CD4-positive, alpha-beta T cell treated with Interleukin-2 at 100 ng/mL for 4 hours (primary cell): ENCODE results near the gene ECSCR.
A peak's percentile ranks its signal among the peaks of the same experiment; 100 is the strongest.
"Not testable (repeated sequence)": the region's sequence is repeated elsewhere in the genome, so short reads cannot be mapped to it uniquely, and the experiment has no call there.

ENCODE experiments used
- DNase-seq: peaks from one replicate; pipeline ENCODE4 v3.0.0-alpha.2; 2020; ENCODE audit warnings: low spot score

The ECSCR gene

DNA sequence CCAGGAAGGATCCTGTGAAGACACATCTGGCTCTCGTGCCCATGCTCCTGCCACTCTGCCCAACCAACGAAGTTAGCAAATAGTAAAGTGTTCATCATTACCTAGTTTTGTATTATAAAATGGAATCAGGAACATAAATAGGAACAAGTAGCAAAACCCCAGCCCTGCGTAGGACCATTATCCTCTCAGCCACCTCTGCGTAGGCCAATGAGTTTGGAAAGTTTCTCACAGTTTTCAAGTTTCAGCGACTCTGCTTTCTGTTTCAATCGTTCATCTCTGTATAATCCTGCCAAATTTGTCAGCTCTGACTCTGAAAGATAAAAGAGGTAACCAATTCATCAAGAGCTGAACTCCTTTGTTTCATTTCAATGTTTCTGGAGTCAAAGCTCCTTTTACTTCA, 48.6 kb downstream of the ECSCR start:
- no peak for DNase-seq

DNA sequence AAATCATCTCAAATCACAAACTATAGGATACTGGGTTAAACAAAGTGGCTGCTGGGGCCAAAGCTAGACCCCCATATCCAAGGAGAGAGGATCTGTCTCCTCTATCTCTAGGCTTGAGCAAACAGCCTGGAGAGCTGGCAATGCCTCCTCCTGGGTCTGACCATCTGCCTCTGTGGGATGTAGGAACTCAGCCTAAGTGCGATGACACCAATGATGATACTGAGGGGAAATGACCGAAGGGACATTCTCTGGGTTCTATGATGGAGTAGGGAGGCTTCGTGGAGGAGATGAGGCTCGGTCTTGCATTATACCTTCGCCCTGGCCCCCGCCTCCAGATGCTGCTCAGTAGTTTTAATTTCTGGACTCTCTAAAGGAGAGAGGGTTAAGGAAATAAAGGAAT, 49.4 kb downstream of the ECSCR start:
- no peak for DNase-seq

DNA sequence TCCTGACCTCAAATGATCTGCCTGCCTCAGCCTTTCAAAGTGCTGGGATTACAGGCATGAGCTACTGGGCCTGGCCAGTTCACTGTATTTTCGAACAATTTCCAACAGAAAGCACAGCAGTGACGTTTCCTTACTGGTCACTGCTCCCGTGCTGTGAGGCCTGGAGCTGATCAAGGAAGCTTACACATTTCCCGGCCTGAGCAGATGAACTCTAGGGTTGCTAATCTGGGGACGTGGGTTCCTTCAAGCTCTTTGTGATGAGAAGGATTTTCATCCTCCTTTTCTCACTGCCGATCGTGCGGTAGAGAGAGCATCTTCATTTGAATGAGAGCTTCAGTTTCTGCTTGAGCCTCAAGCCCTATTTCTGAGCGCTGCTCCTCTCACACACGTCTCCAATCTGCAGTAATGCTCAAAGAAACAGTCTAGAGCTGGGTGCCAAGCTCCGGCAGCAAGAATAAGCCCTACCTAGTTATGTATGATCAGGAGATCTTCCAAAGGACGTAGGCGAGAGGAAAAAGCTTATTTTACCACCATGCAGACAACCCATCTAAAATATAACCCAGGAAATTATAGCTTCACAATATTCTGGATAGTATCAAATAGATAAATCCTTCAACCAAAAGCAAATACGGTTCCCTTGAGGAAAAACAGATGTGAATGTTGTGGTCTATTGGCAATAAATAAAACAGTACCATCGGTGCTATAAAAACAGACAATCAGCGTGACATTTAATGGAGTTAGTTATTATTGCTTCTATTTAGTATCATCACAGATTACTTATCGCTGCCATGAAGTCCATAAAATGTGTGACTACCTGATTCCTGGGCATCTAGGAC, 51.3 kb downstream of the ECSCR start:
- no peak for DNase-seq

DNA sequence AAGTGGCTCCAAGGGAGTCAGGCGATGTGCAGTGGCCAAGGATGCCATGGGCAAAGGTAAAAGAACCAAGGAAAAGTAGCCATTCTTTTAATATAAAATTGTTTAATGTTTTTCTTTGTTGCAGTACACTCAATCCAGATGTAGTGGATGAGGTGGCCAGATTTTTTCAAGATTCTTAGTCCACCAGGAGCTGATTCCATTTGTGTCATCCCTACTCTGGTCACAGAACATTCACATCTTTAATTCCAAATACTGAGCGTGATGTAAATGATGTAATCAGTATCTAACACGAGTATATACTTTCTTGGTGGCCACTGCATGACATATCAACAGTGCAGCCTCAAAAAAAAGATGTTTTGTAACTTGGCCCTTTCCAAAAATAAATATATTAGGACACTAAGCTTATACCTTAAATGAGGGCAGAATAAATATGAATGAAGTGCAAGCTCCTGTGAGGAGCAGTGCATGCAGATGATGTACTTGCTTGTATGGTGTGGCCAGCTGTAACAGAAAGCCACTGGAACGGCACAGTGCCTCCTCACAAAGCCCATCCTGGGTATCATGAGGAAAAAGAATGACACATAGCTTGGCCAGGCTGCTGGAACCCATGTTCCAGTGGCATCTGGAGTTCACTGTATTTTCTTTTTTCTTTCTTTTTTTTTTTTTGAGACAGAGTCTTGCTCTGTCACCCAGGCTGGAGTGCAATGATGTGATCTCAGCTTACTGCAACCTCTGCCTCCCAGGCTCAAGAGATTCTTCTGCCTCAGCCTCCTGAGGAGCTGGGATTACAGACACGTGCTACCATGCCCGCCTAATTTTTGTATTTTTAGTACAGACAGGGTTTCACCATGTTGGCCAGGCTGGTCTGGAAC, 52.2 kb downstream of the ECSCR start:
- DNase-seq: no peak

DNA sequence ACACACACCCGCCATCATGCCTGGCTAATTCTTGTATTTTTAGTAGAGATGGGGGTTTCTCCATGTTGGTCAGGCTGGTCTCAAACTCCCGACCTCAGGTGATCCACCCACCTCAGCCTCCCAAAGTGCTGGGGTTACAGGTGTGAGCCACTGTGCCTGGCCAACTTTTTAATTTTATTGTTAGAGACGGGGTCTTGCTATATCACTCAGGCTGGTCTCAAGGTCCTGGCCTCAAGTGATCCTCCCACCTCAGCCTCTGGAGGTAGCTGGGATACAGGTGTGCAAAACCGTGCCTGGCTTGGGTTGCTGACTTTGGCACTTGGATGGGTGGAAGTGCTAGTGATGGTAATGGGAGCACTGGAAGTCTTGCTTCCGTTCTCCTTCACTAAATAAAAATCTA, 53.4 kb downstream of the ECSCR start:
- DNase-seq: not testable (repeated sequence)

DNA sequence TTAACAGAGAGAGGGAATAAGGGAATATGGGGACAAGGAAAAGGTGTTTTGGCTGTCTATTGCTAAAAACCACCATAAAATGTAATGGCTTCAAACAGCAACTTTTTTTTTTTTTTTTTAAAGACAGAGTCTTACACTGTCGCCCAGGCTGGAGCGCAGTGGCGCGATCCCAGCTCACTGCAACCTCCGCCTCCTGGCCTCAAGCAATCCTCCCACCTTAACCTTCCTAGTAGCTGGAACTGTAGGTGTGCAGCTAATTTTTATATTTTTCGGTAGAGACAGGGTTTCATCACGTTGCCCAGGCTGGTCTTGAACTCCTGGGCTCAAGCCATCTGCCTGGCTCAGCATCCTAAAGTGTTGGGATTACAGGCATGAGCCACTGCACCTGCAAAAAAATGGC, 54.4 kb downstream of the ECSCR start:
- DNase-seq: no peak

DNA sequence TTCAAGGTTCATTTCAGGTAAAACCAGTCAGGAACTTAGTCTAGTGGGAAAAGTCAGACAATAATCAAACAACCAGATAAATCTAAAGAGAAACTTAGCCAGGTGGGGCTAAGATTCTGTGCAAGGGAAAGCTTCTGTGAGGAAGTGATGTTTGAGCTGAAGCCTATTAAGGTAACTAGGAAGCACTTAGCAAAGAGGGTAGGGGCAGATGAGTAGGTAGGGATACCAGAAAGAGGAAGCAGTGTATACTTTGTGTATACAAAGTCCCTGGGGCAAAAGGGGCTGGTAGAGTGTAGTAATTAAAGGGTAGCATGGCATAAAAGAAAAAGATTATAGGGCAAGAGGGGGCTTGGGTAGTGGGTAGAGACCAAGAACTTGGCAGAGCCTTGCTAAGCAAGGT, 55.0 kb downstream of the ECSCR start:
- DNase-seq: no peak

DNA sequence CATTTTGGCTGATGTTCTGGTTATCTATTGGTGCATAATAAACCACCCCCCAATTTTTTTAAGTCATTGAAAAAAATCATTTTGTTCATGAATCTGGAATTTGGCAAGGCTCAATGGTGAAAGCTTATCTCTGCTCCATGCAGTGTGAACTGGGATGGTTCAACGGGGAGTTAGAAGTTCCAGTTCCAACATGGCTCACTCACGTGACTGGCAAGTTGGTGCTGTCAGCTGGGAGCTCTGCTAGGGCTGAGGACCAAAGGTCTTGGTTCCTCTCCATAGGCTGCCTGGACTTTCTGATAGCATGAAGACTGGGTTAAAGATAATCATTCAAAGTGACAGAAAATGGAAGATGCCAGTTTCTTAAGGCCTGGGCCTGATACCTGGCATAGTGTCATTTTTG, 55.6 kb downstream of the ECSCR start:
- DNase-seq: no peak

DNA sequence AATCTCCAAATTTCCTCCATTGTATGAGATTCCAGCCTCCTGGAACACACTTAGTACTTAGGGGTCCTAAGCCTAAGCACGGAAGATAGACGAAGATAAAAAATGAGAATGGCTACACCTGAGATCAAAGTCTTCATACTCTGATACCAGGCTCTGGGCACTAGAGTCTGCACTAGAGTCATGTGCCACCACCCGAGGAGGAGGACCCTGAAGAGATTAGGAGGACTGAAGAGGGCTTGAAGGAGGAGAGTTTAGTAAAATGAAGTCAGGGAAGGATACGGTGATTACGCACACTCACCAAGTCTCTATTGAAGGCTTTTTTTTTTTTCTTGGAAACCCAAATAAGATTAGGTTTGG, 58.1 kb downstream of the ECSCR start:
- no peak for DNase-seq

DNA sequence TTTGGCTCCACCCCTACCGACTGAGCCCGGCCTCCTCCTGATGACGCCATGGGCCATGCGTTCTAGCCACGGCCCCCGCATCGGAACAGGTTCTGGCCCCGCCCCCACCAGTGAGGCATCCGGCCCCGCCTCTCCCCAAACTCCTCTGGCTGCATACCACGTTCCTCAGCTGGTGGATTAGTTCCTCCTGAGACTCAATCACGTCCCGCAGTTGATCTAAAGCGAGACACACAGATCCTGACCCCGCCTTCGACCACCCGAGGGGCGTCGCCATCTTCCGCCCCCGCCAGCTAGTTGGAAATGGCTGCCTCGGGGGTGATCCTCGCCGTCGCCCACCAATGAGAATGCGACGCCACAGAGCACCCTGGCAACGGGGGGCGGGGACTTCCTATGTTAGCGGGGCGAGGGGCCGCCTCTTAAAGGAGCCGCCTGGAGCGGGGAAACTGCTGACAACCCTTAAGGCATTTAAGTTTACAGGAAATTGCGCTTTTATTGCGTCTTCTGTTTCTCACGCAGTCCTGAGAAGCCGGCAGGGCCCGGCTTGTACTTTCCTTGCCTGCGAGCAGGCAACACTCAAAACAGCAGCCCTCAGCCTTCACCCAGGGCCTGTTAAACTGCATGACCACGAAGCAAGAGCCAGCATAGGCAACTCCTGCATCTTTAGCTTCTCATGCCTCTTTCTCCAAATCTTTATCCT, 58.6 kb downstream of the ECSCR start, which contains the start of gene SPATA24:
SPATA24 (minus strand) TSS at position 303 of the 697 bp plus-strand sequence; CDS start at position 274, 29 bp downstream.
- DNase-seq: peak; percentile 97

DNA sequence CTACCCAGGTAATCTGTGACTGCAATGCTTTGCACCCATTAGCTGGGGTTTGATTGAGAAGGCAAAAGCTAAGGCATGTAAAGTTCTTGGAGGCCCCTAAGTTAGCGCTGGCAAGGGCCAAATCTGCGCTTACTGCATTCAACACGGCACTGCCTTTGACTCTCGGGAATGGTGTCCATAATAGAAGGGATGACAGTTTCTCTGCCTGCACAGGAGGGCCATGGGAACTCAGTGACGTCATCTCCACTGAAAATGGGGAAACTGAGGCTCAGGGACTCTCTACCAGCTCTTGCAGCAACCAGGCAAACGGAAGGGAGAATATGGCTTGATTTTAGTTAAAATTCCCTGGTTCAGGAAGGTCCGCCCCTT, 59.1 kb downstream of the ECSCR start:
- DNase-seq: no peak

DNA sequence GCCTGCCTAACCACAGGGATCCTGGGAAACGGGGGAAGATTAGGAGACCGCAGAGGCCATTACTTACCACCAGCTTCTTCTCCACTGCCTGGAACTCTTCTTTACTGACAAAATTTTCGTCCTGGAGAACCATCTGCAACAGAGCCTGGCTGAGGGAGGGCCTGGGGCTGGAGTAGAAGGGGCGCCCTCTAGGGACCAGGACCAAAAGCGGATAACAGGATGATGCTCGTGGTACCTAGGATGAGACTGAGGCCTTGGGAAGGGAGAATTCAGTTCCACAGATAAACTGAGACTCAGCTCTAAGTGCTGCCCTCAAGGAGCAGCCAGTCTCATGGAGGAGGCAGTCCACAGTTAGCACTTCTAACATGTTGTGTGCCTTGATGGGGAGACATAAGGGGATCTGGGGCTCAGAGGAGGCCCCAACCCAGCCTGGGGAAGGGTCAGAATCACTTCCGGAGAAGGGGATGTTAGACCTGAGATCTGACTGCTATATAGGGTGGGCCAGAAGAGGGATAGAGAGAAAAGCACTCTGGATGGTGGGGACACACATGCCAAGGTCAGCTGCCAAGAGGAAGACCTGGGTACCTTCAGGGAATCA, 59.9 kb downstream of the ECSCR start:
- no peak for DNase-seq

DNA sequence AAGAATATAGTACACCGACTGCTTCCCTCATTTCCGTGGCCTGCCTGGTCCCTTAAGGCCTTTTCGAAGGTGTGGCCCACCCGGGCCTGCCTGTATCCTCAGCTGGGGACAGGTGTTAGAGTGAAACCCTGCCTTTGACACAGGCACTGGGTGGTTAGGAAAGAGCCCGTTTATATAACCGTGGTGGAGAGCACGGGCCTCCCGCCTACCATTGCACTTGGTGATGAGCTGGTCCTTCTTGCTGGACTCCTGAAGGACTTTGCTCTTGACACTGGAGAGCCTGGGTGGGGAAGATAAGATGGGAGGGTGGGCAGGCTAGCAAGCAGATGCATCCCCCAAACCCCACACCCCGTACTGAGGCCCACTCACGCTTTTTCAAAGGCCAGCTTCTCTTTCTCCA, 61.0 kb downstream of the ECSCR start:
- no peak for DNase-seq

DNA sequence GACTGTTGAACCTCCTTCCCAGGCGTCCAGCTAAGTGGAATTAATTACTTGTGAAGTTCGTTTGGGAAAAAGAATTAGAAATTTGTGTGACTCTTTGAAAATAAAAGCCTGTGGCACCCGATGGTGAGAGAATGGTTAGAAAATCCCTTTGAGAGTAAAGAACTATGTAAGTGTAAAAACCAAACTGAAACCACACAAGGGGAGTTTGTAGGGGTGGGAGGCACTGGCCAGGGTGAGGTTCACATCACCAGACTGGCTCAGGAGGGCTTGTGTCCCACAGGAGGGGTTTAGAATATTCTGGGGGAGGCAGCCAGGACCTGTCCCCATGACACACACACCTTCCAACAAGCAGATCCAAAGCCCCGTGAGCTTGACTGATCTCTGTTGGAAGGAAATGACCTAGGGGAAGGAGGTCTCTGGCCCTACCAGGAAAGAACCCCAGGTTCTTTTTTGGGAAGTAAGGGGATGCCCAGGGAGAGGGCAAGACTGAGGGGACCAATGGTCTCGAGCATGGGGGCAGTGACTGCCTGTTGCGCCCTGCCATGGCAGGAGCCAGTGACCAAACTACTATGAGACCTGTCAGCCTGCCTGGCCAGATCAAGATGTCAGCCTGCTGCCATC, 62.9 kb downstream of the ECSCR start:
- DNase-seq: no peak
